Type B pancreatic cell (in vitro differentiated cells): Measurements from ENCODE around the gene LAMTOR1. TPM values are rescaled to one million over a fixed set of nuclear protein-coding genes. Genes with fewer than 3 reads are reported as not detected.

Source experiments
- DNase-seq: peaks from one replicate; pipeline ENCODE4 v3.0.0; 2021; ENCODE audit warnings: mixed read lengths; ENCODE audit not compliant: unreplicated experiment; ENCODE audit errors: extremely low spot score
- H3K27ac Mint-ChIP-seq: 2 replicates; pipeline ENCODE4 v1.8.0; 2021; ENCODE audit warnings: mild to moderate bottlenecking, mixed read lengths
- H3K27me3 Mint-ChIP-seq: 2 replicates; pipeline ENCODE4 v1.8.0; 2021; ENCODE audit warnings: mixed read lengths
- H3K36me3 Mint-ChIP-seq: 2 replicates; pipeline ENCODE4 v1.8.0; 2021; ENCODE audit warnings: mixed read lengths
- H3K4me1 Mint-ChIP-seq: one replicate; pipeline ENCODE4 v1.8.0; 2021; ENCODE audit warnings: mixed read lengths; ENCODE audit not compliant: unreplicated experiment
- H3K4me3 Mint-ChIP-seq: 2 replicates; pipeline ENCODE4 v1.8.0; 2021; ENCODE audit warnings: mild to moderate bottlenecking, mixed read lengths
- H3K9me3 Mint-ChIP-seq: 2 replicates; pipeline ENCODE4 v1.8.0; 2021; ENCODE audit warnings: mixed read lengths
- total RNA-seq: library from RNA; stranded (reverse); gene quantifications from 2 replicates; pipeline ENCODE4 v1.2.1, GENCODE V29; 2021; ENCODE audit warnings: low replicate concordance
- TF ChIP-seq, protein P1 (sequence below): fragments of 200-600 bp; sonication (generic); conservative IDR thresholded peaks from 2 replicates; pipeline ENCODE4 v1.5.0; 2021; ENCODE audit warnings: antibody characterized with exemption, mild to moderate bottlenecking

LAMTOR1 gene
- total RNA-seq, 1 donor from 2014 or later, result 73.0 TPM

DNA sequence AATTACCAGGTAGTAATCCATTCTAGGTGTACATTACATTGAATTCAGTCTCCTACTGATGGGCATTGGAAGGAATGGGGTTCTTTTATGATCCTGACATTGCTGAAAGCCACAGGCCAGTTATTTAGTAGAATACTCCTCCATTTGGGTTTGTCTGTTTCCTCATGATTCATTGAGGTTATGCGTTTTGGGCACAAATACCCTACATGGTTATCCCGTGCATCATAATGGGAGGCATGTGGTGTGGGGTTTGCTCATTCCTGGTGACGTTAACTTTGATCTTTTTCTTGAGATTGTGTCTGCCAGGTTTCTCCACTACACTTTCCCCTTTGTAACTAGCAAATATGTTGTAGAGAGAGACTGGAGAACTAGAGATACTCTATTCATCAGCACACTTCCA is 38.0 kb upstream of the LAMTOR1 start:
- Mint-ChIP-seq H3K9me3 (no peaks in the 10 kb centered on the region), H3K27me3 (peaks cover 9% of the 10 kb centered on the region), H3K4me3 (no peak overlapping the region), H3K27ac (no peak overlapping the region), H3K4me1 (peaks cover 3% of the 10 kb centered on the region), H3K36me3 (no peaks in the 10 kb centered on the region)
- TF ChIP-seq, protein P1, sequence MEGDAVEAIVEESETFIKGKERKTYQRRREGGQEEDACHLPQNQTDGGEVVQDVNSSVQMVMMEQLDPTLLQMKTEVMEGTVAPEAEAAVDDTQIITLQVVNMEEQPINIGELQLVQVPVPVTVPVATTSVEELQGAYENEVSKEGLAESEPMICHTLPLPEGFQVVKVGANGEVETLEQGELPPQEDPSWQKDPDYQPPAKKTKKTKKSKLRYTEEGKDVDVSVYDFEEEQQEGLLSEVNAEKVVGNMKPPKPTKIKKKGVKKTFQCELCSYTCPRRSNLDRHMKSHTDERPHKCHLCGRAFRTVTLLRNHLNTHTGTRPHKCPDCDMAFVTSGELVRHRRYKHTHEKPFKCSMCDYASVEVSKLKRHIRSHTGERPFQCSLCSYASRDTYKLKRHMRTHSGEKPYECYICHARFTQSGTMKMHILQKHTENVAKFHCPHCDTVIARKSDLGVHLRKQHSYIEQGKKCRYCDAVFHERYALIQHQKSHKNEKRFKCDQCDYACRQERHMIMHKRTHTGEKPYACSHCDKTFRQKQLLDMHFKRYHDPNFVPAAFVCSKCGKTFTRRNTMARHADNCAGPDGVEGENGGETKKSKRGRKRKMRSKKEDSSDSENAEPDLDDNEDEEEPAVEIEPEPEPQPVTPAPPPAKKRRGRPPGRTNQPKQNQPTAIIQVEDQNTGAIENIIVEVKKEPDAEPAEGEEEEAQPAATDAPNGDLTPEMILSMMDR, result no peak
- DNase-seq, result no peak

DNA sequence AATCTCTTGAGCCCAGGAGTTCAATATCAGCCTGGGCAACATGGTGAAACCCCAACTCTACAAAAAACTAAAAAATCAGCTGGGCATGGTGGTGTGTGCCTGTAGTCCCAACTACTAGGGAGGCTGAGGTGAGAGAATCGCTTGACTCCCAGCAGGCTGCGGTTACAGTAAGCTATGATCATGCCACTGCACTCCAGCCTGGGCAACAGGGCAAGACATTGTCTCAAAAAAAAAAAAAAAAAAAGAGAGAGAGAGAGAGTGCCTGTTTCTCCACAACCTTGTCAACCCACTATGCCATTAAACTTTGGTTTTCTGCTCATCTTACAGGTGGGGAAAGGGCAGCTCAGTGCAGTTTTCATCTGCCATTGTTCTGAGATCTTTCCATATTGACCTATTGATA is 37.6 kb upstream of the LAMTOR1 start:
- Mint-ChIP-seq H3K36me3 (no peaks in the 10 kb centered on the region), H3K4me3 (no peak overlapping the region), H3K4me1 (peaks cover 3% of the 10 kb centered on the region), H3K27ac (no peak overlapping the region), H3K27me3 (peaks cover 9% of the 10 kb centered on the region), H3K9me3 (no peaks in the 10 kb centered on the region)
- TF ChIP-seq, protein P1, result no peak
- DNase-seq, result no peak

DNA sequence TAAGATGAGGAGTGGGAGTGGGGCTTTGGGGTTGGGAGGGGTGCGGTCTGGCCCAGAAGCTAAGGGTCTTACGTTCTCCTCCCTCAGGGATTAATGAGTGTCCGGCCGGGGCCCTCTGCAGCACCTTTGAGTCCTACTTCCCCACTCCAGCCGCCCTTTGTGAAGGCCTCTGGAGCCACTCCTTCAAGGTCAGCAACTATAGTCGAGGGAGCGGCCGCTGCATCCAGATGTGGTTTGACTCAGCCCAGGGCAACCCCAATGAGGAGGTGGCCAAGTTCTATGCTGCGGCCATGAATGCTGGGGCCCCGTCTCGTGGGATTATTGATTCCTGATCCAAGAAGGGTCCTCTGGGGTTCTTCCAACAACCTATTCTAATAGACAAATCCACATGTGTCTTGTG is 36.4 kb upstream of the LAMTOR1 start:
- H3K27ac Mint-ChIP-seq, result no peak overlapping the region
- H3K4me1 Mint-ChIP-seq, result peaks cover 3% of the 10 kb centered on the region
- no peak overlapping the region for H3K4me3 Mint-ChIP-seq
- H3K36me3 Mint-ChIP-seq, result no peaks in the 10 kb centered on the region
- peaks cover 9% of the 10 kb centered on the region for H3K27me3 Mint-ChIP-seq
- TF ChIP-seq, protein P1, result no peak
- H3K9me3 Mint-ChIP-seq, result no peaks in the 10 kb centered on the region
- no peak for DNase-seq

DNA sequence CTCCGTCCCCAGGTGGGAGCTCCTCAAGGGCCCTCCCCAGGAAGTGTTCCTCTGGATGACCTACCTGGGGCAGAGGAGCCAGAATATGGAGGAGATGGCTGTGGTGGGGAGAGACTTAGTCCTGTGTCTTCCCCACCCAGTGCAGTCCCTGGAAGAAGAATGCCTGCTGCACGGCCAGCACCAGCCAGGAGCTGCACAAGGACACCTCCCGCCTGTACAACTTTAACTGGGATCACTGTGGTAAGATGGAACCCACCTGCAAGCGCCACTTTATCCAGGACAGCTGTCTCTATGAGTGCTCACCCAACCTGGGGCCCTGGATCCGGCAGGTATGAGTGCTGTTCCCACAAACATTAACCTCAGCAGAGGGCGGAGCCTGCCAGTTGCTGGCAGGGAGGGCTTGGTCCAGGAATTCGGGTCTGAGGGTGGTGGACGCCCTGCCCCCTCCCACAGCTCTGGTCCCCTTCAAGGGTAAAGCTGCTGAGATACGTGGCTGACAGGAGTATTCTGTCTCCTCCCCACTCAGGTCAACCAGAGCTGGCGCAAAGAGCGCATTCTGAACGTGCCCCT is 35.8 kb upstream of the LAMTOR1 start:
- Mint-ChIP-seq H3K4me3 (no peak overlapping the region), H3K27ac (no peak overlapping the region), H3K4me1 (peaks cover 2% of the 10 kb centered on the region), H3K9me3 (no peaks in the 10 kb centered on the region), H3K36me3 (no peaks in the 10 kb centered on the region), H3K27me3 (peaks cover 8% of the 10 kb centered on the region)
- TF ChIP-seq, protein P1, result no peak
- DNase-seq, result no peak

DNA sequence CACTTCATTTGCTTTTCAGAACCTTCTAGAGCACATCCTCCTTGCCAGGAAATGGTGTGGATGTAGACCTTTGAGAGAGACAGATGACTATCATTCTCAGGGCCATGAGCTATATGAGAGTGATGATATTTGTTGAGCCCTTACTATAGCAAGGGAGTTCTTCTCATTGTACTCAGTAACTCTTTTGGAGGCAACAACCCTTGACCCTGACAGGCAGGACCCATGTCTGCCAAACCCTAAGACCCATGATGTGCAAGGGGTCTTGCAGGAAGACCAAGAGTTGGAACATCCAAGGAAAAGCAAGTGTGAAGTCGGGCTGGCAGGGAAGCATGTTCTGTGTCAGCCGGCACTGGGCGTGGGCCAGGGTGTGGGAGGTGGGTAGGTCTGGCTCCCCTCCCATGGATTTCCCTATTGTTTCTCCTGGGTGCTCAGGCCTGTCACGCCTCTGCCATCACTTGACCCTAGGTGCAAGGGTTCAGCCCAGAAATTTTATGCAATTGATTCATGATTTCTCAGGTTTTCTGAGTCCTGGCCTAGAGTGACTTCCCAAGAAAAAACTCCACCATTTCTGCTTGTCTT is 33.7 kb upstream of the LAMTOR1 start:
- no peaks in the 10 kb centered on the region for H3K36me3 Mint-ChIP-seq
- H3K27me3 Mint-ChIP-seq, result peaks cover 19% of the 10 kb centered on the region
- H3K27ac Mint-ChIP-seq, result no peak overlapping the region
- TF ChIP-seq, protein P1, result no peak
- H3K9me3 Mint-ChIP-seq, result no peaks in the 10 kb centered on the region
- DNase-seq, result no peak
- no peaks in the 10 kb centered on the region for H3K4me1 Mint-ChIP-seq
- H3K4me3 Mint-ChIP-seq, result no peak overlapping the region
